Ishikawa (cell line): ENCODE data around the gene ZNF532.

Experiments used
- CEBPB ChIP-seq: IDR thresholded peaks from 2 replicates; pipeline ENCODE4 v1.6.1; 2012
- CREB1 ChIP-seq: IDR thresholded peaks from 2 replicates; pipeline ENCODE4 v1.6.1; 2012; ENCODE audit warnings: low read depth
- EGR1 ChIP-seq: IDR thresholded peaks from 2 replicates; pipeline ENCODE4 v1.6.1; 2012
- EP300 ChIP-seq: IDR thresholded peaks from 2 replicates; pipeline ENCODE4 v1.6.1; 2012; ENCODE audit warnings: borderline replicate concordance
- FOXM1 ChIP-seq: IDR thresholded peaks from 2 replicates; pipeline ENCODE4 v1.6.1; 2012; ENCODE audit warnings: low read depth, borderline replicate concordance
- NFIC ChIP-seq: IDR thresholded peaks from 2 replicates; pipeline ENCODE4 v1.6.1; 2012
- RAD21 ChIP-seq: IDR thresholded peaks from 2 replicates; pipeline ENCODE4 v1.6.1; 2012; ENCODE audit warnings: low read depth
- TAF1 ChIP-seq: IDR thresholded peaks from 2 replicates; pipeline ENCODE4 v1.6.1; 2012; ENCODE audit warnings: low read depth, mild to moderate bottlenecking
- TCF12 ChIP-seq: IDR thresholded peaks from 2 replicates; pipeline ENCODE4 v1.6.1; 2012; ENCODE audit warnings: low read depth
- TEAD4 ChIP-seq: IDR thresholded peaks from 2 replicates; pipeline ENCODE4 v1.6.1; 2012
- YY1 ChIP-seq: IDR thresholded peaks from 2 replicates; pipeline ENCODE4 v1.6.1; 2012; ENCODE audit warnings: low read depth
- ZBTB7A ChIP-seq: IDR thresholded peaks from 2 replicates; pipeline ENCODE4 v1.6.1; 2012; ENCODE audit warnings: low read depth
- TF ChIP-seq, protein P1 (sequence below): IDR thresholded peaks from 2 replicates; pipeline ENCODE4 v1.6.1; 2012
- TF ChIP-seq, protein P2 (sequence below): IDR thresholded peaks from 2 replicates; pipeline ENCODE4 v1.6.1; 2012; ENCODE audit warnings: low read depth, mild to moderate bottlenecking
- TF ChIP-seq, protein P3 (sequence below): IDR thresholded peaks from 2 replicates; pipeline ENCODE4 v1.6.1; 2012

The ZNF532 gene

DNA sequence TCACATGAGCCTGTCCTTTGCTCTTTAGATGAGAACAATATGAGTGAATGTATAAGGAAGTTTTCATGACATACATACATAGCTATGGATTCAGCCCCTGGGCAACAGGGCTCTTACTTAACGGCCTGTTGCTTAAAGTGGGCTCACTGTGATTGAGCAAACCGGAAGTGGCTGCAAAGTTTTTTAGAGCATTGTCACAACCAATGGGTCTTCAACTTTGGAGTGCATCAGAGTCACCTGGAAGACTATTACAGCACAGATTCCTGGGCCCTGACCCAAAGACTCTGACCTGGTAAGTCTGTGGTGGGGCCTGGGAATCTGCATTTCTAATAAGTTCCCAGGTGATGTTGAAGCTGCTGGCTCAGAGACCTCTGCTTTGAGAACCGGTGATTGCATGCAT is 168.7 kb downstream of the ZNF532 start:
- TF ChIP-seq TCF12 (no peak), CREB1 (no peak), FOXM1 (no peak), CEBPB (no peak), TEAD4 (no peak), YY1 (no peak), ZBTB7A (no peak), TAF1 (no peak), EGR1 (no peak), NFIC (no peak), RAD21 (no peak), EP300 (no peak)
- TF ChIP-seq, protein P1, sequence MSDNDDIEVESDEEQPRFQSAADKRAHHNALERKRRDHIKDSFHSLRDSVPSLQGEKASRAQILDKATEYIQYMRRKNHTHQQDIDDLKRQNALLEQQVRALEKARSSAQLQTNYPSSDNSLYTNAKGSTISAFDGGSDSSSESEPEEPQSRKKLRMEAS, result no peak
- TF ChIP-seq, protein P2, sequence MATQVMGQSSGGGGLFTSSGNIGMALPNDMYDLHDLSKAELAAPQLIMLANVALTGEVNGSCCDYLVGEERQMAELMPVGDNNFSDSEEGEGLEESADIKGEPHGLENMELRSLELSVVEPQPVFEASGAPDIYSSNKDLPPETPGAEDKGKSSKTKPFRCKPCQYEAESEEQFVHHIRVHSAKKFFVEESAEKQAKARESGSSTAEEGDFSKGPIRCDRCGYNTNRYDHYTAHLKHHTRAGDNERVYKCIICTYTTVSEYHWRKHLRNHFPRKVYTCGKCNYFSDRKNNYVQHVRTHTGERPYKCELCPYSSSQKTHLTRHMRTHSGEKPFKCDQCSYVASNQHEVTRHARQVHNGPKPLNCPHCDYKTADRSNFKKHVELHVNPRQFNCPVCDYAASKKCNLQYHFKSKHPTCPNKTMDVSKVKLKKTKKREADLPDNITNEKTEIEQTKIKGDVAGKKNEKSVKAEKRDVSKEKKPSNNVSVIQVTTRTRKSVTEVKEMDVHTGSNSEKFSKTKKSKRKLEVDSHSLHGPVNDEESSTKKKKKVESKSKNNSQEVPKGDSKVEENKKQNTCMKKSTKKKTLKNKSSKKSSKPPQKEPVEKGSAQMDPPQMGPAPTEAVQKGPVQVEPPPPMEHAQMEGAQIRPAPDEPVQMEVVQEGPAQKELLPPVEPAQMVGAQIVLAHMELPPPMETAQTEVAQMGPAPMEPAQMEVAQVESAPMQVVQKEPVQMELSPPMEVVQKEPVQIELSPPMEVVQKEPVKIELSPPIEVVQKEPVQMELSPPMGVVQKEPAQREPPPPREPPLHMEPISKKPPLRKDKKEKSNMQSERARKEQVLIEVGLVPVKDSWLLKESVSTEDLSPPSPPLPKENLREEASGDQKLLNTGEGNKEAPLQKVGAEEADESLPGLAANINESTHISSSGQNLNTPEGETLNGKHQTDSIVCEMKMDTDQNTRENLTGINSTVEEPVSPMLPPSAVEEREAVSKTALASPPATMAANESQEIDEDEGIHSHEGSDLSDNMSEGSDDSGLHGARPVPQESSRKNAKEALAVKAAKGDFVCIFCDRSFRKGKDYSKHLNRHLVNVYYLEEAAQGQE, result no peak
- TF ChIP-seq, protein P3, sequence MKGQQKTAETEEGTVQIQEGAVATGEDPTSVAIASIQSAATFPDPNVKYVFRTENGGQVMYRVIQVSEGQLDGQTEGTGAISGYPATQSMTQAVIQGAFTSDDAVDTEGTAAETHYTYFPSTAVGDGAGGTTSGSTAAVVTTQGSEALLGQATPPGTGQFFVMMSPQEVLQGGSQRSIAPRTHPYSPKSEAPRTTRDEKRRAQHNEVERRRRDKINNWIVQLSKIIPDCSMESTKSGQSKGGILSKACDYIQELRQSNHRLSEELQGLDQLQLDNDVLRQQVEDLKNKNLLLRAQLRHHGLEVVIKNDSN, result no peak

DNA sequence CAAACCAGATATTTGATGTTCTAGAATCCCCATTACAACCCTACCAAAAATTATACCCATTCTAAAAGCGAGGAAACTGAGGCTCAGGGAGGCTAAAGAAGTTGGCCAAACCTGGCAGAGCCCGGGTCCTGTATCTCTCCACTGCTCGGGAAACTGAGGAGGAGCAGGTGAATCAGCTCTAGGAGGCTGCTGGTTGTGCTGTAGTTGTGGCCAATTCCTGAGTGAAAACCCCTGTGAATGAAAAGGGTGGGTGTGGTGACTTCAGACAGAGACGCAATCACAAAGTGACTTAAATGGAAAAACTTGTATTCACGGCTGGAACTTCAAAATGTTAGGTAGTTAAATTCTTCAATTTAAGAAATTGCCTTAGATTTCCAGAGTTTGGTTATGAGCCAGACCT is 169.3 kb downstream of the ZNF532 start:
- TF ChIP-seq TEAD4 (no peak), RAD21 (no peak), TAF1 (no peak), NFIC (no peak), TCF12 (no peak), CEBPB (no peak), ZBTB7A (no peak), EGR1 (no peak), YY1 (no peak), FOXM1 (no peak), CREB1 (no peak), EP300 (no peak)
- TF ChIP-seq, protein P2, result no peak
- TF ChIP-seq, protein P1, result no peak
- TF ChIP-seq, protein P3, result no peak

DNA sequence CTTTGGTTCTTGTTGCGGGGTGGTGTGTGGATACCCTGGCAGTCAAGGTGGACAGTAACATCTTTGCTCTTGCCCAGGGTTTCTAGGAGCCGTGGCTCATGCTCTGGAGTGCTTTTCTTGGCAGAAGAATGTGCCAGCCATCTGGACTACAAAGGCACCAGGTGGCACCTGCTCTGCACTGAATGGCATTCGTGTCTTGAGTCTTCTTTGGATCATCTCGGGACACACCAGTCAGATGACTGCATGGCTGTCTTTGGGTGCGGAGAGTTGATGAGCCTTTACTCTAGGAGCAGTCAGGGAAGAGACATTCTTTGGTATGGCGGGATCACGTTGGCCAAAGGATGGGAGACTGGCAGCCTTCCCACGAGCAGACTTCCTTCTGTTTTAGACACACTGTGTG is 170.9 kb downstream of the ZNF532 start:
- TF ChIP-seq NFIC (no peak), RAD21 (no peak), FOXM1 (no peak), EGR1 (no peak), CREB1 (no peak), CEBPB (no peak), TEAD4 (no peak), TCF12 (no peak), ZBTB7A (no peak), EP300 (no peak), YY1 (no peak), TAF1 (no peak)
- TF ChIP-seq, protein P2, result no peak
- TF ChIP-seq, protein P3, result no peak
- TF ChIP-seq, protein P1, result no peak
